Measurements from ENCODE around the gene TAF4B.

TAF4B gene

DNA sequence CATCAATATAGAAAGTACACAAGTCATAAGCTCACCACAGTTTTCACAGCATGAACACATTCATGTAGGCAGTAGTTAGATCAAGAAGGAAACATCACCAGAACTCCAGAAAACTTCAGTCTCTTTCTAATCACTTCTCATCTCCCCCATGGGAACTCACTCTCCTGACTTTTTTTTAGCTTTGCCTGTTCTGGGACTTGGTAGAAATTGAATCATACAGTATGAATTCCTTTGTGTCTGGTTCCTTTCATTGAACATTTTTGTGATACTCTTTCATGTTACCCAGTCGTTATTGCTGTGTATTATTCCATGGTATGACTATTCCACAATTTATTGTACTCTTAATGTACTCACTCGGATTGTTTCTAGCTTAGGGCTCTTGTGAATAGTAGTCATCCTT lies 160.2 kb downstream of the TAF4B start:
- DNase-seq: no peak

DNA sequence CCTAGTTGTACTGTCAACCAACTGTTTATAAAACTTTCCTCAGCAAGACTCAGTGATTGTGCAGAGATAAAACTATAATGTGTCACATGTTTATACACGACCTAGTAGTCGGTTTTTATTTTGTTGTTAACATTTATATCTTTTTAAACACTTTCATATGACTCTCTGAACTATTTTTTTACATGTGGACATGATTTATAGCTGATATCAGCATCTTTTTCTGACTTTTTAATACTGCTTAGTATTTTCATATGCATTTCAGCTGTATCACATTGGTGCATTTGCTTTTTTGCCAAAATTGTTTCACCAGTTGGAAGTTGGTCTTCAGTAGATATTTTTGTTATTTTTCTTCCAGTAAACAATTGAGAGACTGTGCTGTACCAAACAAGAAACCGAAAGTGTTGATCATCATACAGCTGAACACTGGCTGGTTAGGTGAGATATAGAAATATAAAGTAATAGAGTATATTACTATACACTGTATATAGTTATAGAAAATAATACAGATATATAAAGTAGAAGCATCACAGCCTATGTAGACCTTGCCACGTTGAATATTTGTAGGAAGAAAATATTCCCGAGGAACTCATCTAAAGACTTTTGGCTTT lies 167.9 kb downstream of the TAF4B start:
- no peak for DNase-seq

DNA sequence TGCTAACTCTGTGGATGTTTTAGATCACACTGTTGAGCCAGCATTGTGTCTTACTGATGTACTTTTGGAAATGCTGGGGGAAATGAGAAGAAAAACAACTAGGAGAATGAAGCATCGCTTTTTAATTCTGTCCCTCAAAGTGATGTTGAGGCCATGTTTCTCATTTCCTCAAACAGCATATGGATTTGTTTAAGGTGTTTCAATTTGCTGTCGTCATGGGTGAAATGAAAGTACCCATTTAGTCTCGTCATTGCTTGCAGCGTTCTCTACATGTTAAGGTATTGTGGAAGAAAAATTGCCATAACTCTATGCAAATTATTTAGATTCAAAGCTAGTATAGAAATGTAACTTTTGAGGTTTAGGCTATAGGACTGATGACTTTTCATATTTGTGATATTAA lies 170.8 kb downstream of the TAF4B start:
- DNase-seq: no peak

DNA sequence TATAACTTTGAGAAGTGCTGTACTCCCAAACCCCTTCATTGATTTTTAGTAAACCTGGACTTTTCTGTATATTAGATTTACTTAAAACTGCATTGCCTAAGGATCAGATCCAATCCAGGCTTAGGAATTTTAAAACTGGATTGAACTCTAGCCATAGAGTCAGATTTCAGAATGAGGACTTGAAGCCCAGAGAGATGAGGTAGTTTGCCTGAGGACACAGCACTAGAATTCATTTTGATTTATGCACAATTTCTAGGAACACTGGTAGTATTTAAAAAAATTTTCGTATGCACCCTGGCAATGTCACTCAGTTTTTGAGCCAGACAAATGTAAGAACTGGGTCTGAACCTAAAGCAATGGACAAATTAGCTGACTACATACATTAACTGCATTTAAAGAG lies 177.2 kb downstream of the TAF4B start:
- DNase-seq: no peak

DNA sequence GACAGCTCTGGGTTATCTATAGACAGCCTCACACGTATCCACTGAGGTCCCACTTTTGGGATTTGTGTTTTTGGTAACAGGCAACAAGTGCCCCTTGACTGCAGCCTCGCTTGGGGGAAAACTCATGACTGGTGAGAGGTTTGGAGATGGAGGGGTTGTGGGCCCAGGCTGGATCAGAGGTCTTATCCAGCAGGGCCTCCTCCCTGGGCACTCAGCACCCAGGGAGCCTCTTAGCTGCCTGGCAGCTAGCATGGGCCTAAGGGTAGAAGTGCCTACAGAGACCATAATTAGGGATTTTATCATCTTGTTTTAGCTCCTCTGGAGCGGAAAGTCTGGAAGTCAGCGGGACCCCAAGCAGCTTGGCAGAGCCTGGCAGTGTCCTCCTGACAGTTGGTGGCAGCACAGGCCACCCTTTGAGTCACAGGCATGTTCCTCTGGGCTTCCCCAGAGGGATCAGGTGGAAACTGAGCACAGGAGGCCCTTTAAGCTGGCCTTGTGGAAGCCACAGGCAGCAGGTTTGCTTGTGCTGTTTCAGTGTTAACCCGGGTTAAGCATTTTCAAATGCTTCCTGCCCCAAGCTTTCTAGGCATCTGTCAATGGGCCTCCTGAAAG lies 179.1 kb downstream of the TAF4B start:
- DNase-seq: no peak

DNA sequence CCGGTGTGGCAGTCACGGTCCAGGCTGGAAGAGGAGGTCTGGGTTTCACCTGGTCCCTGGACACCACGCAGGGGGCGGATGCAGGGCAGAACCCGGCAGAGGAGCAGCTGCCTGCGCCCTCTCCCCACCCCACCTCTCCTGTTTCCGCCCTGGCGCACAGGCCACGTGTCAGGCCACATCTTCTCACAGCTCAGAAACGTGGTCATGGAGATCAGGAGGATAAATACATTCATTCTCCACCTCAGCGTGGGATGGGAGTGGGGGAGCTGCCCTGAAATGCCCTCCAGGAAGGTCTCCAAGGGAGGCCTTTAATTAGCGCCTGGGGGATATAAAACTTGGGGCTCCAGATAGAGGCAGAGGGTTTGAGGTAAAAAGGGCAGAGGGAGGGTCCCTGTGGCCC lies 180.1 kb downstream of the TAF4B start:
- DNase-seq: no peak

DNA sequence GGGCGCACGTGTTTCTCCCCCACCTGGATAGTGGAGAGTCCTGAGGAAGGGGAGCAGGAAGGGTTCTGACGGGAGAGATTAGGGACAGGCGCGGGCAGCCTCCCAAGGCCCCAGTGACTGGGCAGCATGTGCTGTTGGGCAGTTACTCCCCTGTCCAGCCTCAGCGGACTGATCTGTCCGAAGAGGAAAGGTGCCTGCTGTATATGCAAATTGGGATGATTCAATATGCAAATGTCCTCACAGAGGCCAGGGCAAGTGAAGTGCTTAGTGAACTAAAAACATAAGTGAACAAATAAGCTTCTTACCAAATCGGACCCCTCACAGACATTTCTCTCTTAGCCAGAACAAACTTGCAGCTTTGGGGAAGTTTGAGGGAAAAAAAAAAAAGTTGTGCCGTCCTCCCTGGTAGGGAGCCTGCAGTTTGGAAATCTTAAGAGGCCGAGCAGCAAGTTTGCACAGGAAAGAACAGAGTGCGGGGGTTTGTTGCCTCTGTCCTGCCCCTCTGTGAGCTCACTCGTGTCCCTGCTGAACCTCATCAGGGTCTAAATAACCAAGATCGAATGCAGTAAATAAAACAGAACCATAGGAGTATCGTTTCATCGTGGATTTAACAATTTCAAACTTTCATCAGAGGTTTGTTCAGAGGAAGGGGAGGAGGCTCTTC lies 180.7 kb downstream of the TAF4B start:
- no peak for DNase-seq

DNA sequence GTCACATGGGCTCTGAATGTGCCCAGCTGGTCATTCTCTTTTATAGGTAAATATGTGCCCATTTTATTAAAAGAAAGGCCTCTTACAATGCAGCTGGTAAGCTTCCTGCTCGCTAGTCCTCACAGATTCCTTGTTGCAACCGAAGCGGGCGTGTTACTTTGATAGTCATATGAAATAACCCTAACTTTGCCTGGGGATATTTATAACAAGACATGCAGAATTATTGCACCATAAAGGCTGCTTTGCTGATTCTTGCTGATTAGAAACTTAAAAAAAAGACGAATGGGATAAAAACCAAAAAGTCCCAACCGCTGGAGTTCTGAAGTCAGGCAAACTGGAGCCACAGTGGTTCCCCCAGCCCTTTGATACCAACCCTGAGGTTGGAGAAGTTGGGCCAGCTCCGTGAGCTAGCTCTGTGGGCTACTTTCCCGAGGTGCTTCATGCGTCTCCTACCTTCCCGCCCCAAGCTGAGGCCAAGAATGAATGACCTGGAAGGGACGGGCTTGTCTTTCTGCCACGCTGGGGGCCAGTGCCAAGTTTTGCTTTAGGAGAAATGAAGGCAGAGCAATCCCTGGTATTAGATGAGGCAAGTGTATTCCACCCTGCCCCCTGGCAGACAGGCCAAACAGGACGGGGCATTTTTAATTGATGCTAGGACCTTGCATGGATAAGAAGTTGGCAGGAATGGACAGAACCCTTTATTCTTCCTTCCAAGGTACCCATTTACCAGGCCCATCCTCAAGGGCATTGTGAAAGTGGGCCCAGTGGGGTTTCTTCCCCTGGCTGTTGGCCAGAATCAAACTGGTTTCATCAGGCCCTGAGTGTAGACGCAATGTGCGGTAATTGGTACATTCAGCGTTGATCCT lies 181.7 kb downstream of the TAF4B start:
- no peak for DNase-seq

DNA sequence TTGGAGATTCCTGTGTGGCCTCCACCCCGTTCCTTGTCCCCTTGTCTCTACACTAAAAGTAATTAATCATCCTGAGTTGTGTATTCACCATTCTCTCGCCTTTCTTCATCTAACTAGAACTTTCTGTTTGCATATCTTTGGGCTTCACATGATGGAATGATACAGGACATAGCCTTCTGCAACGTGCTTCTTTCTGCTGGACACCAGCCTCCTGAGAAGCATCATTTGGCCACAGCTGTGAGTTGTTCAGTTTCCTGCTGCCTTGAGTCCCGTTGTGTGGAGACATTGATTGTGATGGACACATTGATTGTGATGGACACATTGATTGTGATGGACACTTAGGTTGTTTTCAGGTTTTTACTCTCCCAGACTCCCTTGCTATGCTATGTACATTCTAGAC lies 182.8 kb downstream of the TAF4B start:
- no peak for DNase-seq

DNA sequence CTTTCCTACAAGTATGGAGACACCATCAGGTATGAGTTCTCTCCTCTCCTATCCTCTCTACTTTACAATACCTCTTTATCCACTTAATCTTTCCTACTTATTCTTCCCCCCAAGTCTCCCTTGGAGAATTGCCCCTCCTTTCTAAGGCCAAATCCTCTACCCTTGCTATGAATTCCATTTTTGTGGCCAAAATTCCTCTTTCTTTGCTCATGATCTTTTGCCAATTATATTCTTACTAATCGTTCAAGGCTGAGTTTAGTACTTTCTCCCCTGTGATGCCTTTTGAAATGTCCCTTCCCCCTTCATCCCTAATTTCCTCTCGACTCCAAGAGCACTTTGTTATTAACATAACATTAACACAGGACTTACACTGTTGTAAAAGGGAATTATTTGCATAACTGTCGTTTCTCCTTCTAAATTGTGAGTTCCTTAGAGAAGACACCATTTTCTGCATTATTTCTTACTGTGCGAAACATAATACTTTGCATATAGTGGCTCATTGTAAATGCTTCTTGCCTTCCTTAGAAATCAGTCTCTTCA lies 188.7 kb downstream of the TAF4B start:
- DNase-seq: no peak

DNA sequence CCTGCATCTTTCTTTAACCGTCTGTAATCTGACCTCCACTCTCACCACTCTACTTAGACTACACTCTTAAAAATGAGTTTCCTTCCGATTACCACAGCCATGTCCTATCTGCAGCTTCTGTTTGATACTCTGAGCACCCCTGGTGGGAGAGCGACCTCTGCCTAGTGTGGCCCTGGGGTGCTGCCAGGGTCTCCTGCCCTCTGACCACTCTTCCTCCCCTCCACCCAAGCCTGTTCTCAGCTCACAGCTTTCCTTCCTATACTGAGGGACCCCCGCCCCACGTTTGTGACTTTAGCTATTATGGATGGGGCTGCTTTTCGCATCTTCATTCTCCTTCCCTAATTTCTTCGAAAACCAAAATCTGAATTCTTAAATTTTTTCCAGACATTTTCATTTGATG lies 189.4 kb downstream of the TAF4B start:
- no peak for DNase-seq

DNA sequence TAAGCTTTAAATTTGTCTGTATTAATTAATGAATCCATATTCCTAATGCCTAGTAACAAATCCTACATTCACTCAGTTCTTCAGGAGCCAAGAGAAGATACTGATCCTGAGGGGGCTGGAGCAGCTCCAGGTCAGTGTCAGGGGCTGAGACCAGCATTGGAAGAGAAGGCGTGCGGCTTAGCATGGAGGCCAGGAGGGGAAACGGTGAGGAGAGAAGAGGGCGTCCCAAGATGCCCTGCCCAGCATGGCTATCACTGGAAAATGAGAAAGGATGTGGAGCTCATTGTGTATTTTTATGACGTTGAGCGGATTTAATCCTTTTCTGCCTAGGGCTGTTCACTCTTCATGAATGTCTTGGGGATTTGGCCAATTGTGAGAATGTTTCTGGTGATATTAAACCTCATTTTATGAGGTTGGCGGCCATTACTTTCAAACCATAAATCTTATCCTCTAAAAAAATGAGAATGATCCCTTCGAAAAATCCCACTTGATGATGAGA lies 190.5 kb downstream of the TAF4B start:
- no peak for DNase-seq

DNA sequence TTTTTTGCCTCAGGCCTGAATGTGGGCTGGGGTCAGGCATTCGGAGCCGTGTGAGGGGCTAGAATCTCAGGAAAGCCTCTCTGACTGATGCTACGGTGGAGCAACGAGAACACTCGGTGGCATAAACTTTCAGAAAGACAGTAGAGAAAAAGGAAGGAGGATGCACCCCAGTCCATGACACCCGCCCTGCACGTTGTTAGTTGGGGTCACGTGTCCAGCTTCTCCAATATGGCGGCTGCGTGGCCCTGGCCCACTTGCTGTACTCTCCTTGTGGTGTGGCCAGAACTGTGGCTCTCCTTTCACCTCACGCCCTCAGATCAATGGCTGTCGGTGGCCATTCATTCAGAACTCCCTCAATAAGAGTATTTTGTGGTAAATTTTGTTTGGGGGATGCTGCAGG lies 190.9 kb downstream of the TAF4B start:
- no peak for DNase-seq

DNA sequence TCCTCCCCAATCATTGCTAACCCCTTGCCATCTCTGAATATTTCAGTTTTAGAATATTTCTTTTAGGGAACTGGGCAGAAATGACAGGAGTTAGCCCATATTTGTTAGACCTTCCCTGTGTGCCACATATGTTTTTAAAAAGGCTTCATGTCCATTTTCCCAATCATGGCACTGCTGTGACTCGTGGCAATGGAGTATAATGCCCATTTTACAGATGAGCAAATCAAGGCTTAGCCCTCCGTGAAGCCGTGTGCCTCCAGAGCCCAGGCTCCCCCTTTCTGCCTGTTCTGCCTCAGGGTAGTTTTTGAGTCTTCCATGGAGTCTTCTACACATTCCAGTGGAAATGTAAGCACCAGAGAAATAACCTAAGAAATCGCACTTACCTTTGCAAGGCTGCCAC lies 192.0 kb downstream of the TAF4B start:
- DNase-seq: no peak

DNA sequence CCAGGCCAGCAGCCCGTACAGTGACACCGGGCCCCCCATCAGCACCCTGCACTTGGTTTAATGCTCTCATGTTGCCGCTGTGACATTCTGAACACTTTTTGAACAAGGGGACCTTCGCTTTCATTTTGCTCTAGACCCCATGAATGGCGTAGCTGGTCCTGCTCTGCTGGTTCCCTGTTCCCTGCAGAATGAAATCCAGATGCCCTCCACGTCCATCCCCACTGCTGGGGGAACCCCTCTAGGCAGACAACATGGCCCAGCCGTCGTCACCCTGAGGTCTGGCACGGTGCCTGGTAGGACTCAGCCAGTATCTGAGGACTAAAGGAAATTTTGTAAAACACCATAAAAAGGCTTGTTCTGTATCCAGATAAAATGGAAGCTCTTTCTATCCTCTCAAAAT lies 193.5 kb downstream of the TAF4B start:
- DNase-seq: no peak

DNA sequence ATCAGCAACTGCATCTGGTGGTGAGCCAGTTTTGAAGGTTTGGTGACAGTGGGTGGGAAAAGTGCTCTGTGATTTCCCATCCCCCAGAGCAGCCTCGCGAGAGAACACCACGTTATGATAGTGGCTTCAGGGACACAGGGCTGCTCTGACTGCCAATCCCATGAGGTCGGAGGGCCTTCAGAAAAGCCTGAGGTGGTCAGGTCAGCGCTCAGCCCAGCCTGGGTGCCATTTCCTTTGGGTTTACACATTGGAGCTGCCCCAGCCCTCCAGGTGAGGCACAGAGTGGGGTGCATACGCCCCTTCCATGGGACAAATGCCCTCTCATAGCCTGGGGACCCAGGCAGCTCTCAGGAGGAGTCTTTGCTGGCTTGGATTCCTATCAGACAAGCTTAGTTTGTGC lies 195.3 kb downstream of the TAF4B start:
- no peak for DNase-seq

DNA sequence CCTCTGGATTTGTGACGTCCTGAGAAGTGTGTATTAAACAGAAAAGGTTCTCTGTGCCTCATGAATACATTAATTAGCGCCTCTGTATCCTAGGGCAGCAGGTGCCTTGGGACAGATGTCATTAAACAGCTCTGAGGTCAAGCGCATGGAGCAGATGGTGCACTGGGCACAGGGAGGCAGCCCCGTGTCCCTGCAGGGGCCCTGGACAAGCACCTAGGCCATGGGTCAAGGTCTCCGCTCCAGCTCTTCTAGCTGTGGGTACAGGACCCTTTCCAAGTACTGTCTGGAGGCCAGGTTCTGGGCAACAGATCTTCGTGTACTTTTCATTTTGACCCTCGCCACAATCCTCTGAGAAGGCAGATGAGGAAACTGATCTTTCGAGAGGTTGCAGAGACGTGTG lies 195.7 kb downstream of the TAF4B start:
- no peak for DNase-seq

DNA sequence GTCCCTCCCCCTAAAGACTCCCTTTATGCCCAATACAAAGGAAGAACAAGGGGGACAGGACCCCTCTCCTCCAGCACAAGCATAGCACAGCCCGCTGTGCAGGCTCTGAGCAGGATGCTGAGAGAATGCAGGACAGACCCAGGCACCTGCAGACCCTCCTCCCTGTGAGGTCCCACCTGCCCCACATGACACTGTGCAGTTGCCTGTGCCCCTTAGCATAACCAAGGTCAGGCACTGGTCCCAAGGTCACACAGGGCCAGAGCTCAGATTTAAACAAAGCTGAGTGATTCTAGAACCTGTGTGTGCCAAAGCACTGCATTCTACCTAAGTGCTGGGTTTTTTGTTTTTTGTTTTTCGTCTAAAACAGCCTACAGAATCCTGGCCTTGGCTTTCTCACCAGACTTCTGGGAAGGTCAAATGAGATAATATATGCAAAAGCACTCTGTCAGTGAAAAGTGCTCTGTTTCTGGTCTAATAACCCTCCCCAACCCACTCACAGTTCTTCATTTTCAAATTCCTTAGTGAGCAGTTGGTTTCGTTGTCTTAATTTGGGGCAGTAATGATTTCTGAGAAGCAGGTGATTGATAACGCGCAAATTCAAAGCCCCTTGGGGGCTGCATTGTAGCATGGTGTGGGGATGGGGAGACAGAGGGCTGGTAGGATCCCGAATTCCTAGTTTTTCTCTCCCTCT lies 196.4 kb downstream of the TAF4B start:
- no peak for DNase-seq

DNA sequence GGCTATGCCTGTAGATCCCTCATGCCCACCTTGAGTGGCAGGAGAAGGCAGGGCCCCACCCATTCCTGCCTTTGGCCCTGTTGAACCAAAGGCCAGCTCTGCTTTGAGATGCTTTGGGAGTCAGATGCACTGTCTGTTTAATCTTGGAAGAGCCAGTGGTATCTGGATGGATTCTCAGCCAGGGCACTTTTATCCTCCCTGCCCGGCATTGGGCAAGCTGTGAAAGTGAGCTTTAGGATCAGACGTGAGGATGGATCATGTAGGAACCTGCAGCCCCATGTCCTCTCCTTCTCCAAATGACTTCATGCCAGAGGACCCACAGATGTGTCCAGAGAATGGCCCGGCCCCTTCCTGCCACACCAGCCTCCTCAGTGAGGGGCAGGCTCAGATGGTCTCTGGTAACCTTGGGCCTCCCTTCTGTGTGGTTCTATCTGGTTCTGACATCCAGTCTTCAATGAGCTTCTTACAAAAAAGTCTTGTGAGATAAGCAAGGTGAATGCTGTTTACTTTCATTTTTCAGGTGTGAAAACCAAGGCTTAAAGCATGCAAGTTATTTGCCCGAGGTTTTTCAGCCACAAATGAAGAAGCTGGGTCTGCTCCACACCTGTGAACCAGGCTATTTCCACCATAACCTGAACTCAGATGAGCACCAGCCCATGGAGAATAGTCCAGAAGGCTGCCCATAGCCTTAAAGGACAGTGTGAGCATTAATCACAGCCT lies 198.3 kb downstream of the TAF4B start:
- DNase-seq: no peak

DNA sequence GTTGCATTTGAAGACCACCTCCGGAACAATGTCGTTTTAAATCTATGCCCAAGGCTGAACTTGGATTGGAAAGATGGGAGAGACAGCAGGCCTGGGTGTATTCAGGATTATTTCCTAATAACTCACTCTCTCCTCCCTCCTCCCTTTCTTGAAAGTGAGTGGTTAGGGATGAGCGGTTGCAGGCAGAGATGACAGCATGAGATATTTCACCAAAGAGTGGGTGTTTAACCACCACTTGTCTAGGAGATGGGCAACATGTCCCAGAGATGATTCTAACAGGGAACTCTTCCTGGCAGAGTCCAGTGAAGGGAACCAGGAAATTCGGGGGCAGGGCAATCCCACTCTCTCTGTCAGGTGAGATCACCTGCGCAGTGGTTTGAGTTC lies 198.9 kb downstream of the TAF4B start:
- DNase-seq: no peak

DNA sequence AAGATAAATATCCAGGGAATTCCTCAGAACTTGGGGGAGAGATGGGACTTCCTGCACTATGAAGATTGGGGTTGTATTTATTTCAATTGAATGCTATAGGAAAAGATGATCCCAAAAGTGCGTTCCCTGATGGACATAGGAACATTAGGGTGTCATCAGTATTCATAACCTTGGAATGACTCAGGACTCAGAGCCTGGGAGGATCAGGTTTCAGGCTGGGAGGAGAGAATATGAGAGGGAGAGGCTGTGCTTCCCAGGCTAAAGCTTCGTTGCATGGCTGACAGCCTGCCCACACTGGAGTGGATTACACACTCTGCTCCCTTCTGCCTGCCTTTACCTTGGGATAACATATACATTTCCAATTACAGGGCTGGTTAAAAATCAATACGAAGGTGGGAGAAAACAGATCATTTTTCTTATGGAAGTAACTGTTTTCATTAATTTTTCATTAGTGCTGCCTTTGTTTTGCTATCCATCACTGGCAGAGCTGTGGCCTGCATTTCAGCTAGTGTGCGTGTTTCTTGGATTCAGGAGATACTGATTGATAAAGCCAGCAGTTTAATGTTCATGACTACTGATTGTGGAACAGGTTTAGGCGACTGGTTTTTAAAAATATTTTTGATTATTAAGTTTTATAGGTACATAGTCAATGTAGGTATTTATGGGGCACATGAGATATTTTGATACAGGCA lies 203.4 kb downstream of the TAF4B start:
- DNase-seq: no peak

Measured in NCI-H2081 treated with DMSO at 0.1 percent for 48 hours (cell line).